GM10266 (cell line): Measurements from ENCODE around the gene ARL6IP5.

Experiments
- DNase-seq: peaks from one replicate; pipeline ENCODE4 v3.0.0; 2012; ENCODE audit errors: extremely low spot score
- TF ChIP-seq, protein P1 (sequence below): IDR thresholded peaks from 2 replicates; pipeline ENCODE4 v1.5.1; 2012; ENCODE audit warnings: mild to moderate bottlenecking, low read depth; ENCODE audit not compliant: control insufficient read depth, insufficient read depth; ENCODE audit errors: missing control alignments

Gene ARL6IP5

GRCh38 chr3:69116897-69117296 lies 32.2 kb downstream of the ARL6IP5 start:
- TF ChIP-seq, protein P1, sequence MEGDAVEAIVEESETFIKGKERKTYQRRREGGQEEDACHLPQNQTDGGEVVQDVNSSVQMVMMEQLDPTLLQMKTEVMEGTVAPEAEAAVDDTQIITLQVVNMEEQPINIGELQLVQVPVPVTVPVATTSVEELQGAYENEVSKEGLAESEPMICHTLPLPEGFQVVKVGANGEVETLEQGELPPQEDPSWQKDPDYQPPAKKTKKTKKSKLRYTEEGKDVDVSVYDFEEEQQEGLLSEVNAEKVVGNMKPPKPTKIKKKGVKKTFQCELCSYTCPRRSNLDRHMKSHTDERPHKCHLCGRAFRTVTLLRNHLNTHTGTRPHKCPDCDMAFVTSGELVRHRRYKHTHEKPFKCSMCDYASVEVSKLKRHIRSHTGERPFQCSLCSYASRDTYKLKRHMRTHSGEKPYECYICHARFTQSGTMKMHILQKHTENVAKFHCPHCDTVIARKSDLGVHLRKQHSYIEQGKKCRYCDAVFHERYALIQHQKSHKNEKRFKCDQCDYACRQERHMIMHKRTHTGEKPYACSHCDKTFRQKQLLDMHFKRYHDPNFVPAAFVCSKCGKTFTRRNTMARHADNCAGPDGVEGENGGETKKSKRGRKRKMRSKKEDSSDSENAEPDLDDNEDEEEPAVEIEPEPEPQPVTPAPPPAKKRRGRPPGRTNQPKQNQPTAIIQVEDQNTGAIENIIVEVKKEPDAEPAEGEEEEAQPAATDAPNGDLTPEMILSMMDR, result no peak
- no peak for DNase-seq

DNA sequence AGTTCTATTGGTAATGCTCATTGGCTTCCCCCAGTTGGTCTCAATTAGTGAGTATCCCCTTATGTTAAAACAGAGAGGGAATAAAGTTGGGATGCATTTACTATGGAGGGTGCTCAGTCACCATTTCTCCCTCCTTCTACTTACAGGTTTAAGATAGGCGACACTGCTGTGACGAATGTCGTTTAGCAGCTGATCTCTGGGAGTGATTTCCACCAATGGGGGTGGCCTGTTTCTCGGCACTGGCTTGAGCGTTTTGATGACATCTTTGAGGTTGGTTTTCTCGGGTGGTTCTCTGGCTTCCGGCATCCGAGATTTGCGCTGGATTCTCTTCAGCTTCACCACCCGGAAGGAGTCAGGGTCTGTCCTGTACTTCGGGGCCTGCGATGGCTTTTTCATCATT lies 33.8 kb downstream of the ARL6IP5 start:
- DNase-seq, result no peak
- TF ChIP-seq, protein P1, result no peak

DNA sequence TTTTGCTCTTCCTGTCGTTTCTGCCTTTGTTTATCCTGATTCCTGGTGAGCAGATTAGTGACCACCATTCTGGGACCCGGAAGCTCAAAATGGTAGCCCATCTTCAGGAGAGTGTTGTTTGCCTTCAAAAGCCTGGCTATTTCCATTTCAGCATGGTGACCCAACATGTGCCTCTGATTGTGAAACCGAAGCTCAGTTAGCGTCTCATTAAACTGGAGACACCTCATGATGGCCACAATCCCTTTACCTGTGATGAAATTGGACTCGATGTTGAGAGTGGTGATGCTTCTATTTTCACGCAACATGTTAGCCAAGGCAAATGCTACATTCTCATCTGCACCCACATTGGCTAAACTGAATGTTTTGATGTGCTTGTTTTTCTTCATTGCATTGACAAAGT lies 34.4 kb downstream of the ARL6IP5 start:
- TF ChIP-seq, protein P1, result no peak
- DNase-seq, result no peak

GRCh38 chr3:69119681-69120080 lies 34.9 kb downstream of the ARL6IP5 start:
- no peak for DNase-seq
- TF ChIP-seq, protein P1, result no peak

DNA sequence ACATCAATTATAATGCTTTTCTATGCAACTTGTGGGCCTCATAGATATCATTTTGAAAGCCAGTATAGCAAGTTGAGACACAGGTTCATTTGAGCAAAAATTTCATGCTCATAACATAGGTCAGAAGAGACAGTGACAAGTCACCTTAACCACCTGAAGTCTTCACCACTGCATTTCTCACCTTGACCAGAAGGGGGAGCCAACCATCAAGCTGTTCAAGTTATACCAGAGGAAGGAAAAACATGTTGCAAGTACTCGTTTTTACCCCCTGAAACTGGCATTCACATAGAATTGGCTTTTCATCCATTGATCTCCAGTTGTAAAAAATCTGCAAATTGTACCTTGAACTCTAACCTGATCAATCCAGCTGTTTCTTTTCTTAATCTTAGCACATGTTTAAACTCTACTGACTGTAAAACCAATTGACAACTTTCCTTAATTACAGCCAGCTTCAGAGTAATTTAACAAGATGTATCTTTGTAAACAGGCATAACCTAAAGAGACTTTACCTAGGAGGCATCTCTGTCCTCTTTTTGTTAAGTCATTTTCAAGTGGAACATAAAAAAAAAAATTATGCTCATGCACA lies 36.2 kb downstream of the ARL6IP5 start:
- TF ChIP-seq, protein P1, result peak; percentile 84
- DNase-seq, result peak; percentile 40

DNA sequence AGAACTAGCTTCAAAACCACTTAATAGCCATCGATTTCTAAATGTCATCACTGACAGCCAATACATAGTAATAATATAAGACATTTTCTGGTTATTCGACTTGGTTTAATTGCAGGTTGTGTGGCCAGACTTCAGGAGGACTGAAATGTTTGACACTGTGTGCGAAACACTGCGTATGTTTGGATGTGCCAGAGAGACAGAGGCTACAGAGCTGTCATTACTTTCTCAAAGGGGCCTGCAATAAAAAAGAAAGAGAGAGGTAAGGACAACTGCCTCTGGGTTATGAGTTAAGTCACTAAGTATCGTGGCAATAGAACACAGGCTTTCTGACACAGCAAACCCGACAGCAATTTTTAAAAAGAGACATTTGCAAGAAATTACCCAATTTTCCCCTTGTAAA lies 36.8 kb downstream of the ARL6IP5 start:
- DNase-seq, result no peak
- TF ChIP-seq, protein P1, result no peak

DNA sequence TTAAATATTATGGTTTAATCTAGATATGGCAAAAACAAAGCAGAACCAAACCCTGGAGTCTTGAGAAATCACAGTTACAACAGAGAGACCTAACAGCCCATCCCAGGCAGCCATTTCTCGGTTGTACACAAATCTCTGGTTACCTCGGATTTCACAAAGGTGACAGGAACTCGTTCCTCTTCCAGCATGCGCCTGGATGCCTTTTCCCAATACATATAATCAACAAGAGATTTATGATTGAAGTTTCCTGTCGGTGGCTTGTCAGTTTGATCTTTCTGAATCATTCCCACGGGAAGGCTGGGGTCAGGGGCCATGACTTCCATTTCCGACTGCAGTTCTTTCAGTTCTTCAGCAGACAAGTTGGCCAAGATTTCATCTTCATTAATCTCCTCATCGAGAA lies 37.2 kb downstream of the ARL6IP5 start:
- no peak for DNase-seq
- TF ChIP-seq, protein P1, result no peak
